Measurements from ENCODE around the gene LDHB.

LDHB gene

DNA sequence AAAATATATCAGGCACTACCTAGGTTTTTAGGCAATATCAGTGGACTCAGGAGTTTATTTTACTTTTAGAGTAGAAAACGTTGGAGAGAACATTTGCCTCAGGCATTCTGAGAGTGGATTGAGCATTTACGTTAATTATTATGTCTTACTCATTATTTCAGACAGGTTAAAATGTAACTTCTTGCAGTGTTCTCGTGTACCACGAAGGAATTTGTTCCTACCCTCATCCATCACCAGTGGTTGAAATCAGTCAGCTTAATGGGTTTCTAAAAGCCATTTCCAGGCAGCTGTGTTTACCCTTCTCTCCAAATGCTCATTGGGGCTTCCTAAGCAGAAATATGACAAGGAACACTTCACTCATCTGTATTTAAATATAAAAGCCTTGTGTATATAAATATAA is 9.1 kb upstream of the LDHB start:
- TF ChIP-seq TAF1 (IDR thresholded peaks at IDR 0.05; ENCODE audit: borderline replicate concordance, insufficient read depth, low read length) = no peak
- TF ChIP-seq SIN3A (IDR thresholded peaks at IDR 0.05; ENCODE audit: borderline replicate concordance, insufficient read depth, low read length) = no peak
- TF ChIP-seq, protein P1, sequence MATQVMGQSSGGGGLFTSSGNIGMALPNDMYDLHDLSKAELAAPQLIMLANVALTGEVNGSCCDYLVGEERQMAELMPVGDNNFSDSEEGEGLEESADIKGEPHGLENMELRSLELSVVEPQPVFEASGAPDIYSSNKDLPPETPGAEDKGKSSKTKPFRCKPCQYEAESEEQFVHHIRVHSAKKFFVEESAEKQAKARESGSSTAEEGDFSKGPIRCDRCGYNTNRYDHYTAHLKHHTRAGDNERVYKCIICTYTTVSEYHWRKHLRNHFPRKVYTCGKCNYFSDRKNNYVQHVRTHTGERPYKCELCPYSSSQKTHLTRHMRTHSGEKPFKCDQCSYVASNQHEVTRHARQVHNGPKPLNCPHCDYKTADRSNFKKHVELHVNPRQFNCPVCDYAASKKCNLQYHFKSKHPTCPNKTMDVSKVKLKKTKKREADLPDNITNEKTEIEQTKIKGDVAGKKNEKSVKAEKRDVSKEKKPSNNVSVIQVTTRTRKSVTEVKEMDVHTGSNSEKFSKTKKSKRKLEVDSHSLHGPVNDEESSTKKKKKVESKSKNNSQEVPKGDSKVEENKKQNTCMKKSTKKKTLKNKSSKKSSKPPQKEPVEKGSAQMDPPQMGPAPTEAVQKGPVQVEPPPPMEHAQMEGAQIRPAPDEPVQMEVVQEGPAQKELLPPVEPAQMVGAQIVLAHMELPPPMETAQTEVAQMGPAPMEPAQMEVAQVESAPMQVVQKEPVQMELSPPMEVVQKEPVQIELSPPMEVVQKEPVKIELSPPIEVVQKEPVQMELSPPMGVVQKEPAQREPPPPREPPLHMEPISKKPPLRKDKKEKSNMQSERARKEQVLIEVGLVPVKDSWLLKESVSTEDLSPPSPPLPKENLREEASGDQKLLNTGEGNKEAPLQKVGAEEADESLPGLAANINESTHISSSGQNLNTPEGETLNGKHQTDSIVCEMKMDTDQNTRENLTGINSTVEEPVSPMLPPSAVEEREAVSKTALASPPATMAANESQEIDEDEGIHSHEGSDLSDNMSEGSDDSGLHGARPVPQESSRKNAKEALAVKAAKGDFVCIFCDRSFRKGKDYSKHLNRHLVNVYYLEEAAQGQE (IDR thresholded peaks at IDR 0.05; ENCODE audit: insufficient read depth in 1 of 2, low read depth in 2 of 2, low read length in 2 of 2) = no peak
- TF ChIP-seq FOXP2 (optimal IDR thresholded peaks at IDR 0.05; ENCODE audit: borderline replicate concordance, extremely low read depth, extremely low read length, insufficient read depth) = no peak
- TF ChIP-seq POLR2AphosphoS5 (IDR thresholded peaks at IDR 0.05; ENCODE audit: low read depth, low read length) = no peak

DNA sequence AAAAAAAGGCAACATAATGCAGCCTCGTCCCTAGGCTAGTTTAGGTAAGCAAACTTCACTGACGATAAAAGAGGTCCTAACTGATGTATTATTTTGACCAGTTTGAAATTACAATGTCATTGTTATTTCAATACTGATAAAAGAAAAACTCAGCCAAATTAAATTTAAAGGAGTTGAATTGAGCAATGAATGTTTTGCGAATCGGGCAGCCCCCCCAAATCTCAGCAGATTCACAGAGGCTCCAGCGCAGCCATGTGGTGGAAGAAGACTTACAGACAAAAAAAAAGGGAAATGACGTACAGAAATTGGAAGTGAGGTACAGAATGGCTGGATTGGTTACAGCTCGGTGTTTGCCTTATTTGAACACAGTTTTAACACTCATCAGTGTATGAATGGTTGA is 8.2 kb upstream of the LDHB start:
- TF ChIP-seq TAF1 (IDR thresholded peaks at IDR 0.05; ENCODE audit: borderline replicate concordance, insufficient read depth, low read length) = no peak
- no peak for TF ChIP-seq POLR2AphosphoS5 (IDR thresholded peaks at IDR 0.05; ENCODE audit: low read depth, low read length)
- TF ChIP-seq, protein P1 (IDR thresholded peaks at IDR 0.05; ENCODE audit: insufficient read depth in 1 of 2, low read depth in 2 of 2, low read length in 2 of 2) = no peak
- no peak for TF ChIP-seq SIN3A (IDR thresholded peaks at IDR 0.05; ENCODE audit: borderline replicate concordance, insufficient read depth, low read length)
- no peak for TF ChIP-seq FOXP2 (optimal IDR thresholded peaks at IDR 0.05; ENCODE audit: borderline replicate concordance, extremely low read depth, extremely low read length, insufficient read depth)

DNA sequence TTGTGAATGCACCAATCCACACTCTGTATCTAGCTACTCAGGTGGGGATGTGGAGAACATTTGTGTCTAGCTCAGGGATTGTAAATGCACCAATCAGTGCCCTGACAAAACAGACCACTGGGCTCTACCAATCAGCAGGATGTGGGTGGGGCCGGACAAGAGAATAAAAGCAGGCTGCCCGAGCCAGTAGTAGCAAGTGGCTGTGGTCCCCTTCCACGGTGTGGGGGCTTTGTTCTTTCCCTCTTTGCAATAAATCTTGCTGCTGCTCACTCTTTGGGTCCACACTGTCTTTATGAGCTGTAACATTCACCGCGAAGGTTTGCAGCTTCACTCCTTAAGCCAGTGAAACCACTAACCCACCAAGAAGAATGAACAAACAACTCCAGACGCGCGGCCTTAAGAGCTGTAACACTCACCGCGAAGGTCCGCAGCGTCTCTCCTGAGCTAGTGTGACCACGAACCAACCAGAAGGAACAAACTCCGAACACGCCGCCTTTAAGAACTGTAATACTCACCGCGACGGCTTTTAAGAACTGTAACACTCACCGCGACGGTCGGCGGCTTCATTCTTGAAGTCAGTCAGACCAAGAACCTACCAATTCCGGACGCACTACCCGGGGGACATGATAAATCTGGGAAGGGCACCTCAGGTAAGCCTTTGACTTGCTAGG is 4.6 kb upstream of the LDHB start:
- no peak for TF ChIP-seq POLR2AphosphoS5 (IDR thresholded peaks at IDR 0.05; ENCODE audit: low read depth, low read length)
- TF ChIP-seq SIN3A (IDR thresholded peaks at IDR 0.05; ENCODE audit: borderline replicate concordance, insufficient read depth, low read length) = no peak
- no peak for TF ChIP-seq FOXP2 (optimal IDR thresholded peaks at IDR 0.05; ENCODE audit: borderline replicate concordance, extremely low read depth, extremely low read length, insufficient read depth)
- TF ChIP-seq, protein P1 (IDR thresholded peaks at IDR 0.05; ENCODE audit: insufficient read depth in 1 of 2, low read depth in 2 of 2, low read length in 2 of 2) = no peak
- TF ChIP-seq TAF1 (IDR thresholded peaks at IDR 0.05; ENCODE audit: borderline replicate concordance, insufficient read depth, low read length) = no peak

DNA sequence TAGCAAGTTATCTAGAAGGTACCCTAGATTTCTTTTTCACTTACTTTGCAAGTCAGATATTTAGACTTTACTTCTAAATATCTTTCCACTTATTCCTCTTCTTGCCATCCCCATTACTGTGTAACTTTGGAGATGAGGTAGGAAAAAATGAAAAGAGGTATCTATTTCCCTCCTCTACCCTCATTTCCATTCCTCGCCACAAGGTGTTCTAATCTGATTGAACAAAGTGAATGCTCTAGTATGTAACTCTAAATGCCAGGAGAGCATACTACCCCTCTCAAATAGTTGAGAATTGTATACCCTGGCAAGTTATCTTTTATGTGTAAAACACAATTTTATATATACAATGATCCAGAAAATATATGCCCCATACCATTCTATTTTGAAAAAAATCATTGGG is 1.7 kb upstream of the LDHB start:
- TF ChIP-seq POLR2AphosphoS5 (IDR thresholded peaks at IDR 0.05; ENCODE audit: low read depth, low read length) (no peak), TAF1 (IDR thresholded peaks at IDR 0.05; ENCODE audit: borderline replicate concordance, insufficient read depth, low read length) (no peak), SIN3A (IDR thresholded peaks at IDR 0.05; ENCODE audit: borderline replicate concordance, insufficient read depth, low read length) (no peak), FOXP2 (optimal IDR thresholded peaks at IDR 0.05; ENCODE audit: borderline replicate concordance, extremely low read depth, extremely low read length, insufficient read depth) (no peak)
- TF ChIP-seq, protein P1 (IDR thresholded peaks at IDR 0.05; ENCODE audit: insufficient read depth in 1 of 2, low read depth in 2 of 2, low read length in 2 of 2) = no peak

Data from PFSK-1 (cell line).